Duodenal mucosa (tissue), 2 donors: Measurements from ENCODE around the gene MTG2.

Source experiments
- H3K27ac ChIP-seq: one replicate; pipeline ENCODE4 v1.7.0; 2013; ENCODE audit warnings: low read depth, low read length
- H3K27me3 ChIP-seq, 2 donors: one replicate each; pipeline ENCODE4 v1.7.0; 2013; ENCODE audit warnings: low read length in 2 of 2, control low read depth in 1 of 2; ENCODE audit not compliant: insufficient read depth in 2 of 2, control insufficient read depth in 1 of 2
- H3K36me3 ChIP-seq, 2 donors: one replicate each; pipeline ENCODE4 v1.7.0; 2013; ENCODE audit warnings: low read length in 2 of 2, control low read depth in 1 of 2; ENCODE audit not compliant: insufficient read depth in 2 of 2, control insufficient read depth in 1 of 2
- H3K4me1 ChIP-seq, 2 donors: one replicate each; pipeline ENCODE4 v1.7.0; 2013; ENCODE audit warnings: low read length in 2 of 2, control low read depth in 1 of 2; ENCODE audit not compliant: insufficient read depth in 2 of 2, control insufficient read depth in 1 of 2
- H3K4me3 ChIP-seq, 2 donors: one replicate each; pipeline ENCODE4 v1.7.0; 2013; ENCODE audit warnings: low read length in 2 of 2, low read depth in 1 of 2
- H3K9ac ChIP-seq, 2 donors: one replicate each; pipeline ENCODE4 v1.7.0; 2013; ENCODE audit warnings: low read length in 2 of 2, low read depth in 1 of 2
- H3K9me3 ChIP-seq, 2 donors: one replicate each; pipeline ENCODE4 v1.7.0; 2013; ENCODE audit warnings: low read length in 2 of 2, control low read depth in 1 of 2; ENCODE audit not compliant: control insufficient read depth in 1 of 2

The MTG2 gene

GRCh38 chr20:62138912-62139311, 43.9 kb upstream of the MTG2 start:
- Histone ChIP-seq H3K9me3 (no peaks in the 10 kb centered on the region), H3K4me3 (no peak overlapping the region), H3K27ac (no peak overlapping the region), H3K9ac (no peak overlapping the region), H3K36me3 (peaks cover 51 to 63% of the 10 kb centered on the region in 2 donors), H3K4me1 (peaks cover 18 to 25% of the 10 kb centered on the region in 2 donors), H3K27me3 (no peaks in the 10 kb centered on the region)

- Histone ChIP-seq H3K4me1 (peaks cover 22 to 27% of the 10 kb centered on the region in 2 donors), H3K9me3 (no peaks in the 10 kb centered on the region), H3K9ac (no peak overlapping the region), H3K4me3 (no peak overlapping the region), H3K36me3 (peaks cover 51 to 59% of the 10 kb centered on the region in 2 donors), H3K27ac (no peak overlapping the region), H3K27me3 (no peaks in the 10 kb centered on the region)
These were observed 43.2 kb upstream of the MTG2 start for GRCh38 chr20:62139636-62140035.

GRCh38 chr20:62141043-62141396, 41.8 kb upstream of the MTG2 start:
- peaks cover 41 to 46% of the 10 kb centered on the region in 2 donors for H3K36me3 ChIP-seq
- peak overlapping the region in 1 of 2 donors; percentile 71 for H3K9ac ChIP-seq
- no peaks in the 10 kb centered on the region for H3K27me3 ChIP-seq
- no peaks in the 10 kb centered on the region for H3K9me3 ChIP-seq
- H3K27ac ChIP-seq = no peak overlapping the region
- H3K4me3 ChIP-seq = peak overlapping the region in 1 of 2 donors; percentile 61
- peaks cover 23 to 39% of the 10 kb centered on the region in 2 donors for H3K4me1 ChIP-seq

GRCh38 chr20:62141397-62142251, 41.2 kb upstream of the MTG2 start:
- H3K36me3 ChIP-seq = peaks cover 36 to 40% of the 10 kb centered on the region in 2 donors
- H3K9ac ChIP-seq = peak overlapping the region; percentile 66 to 71
- no peaks in the 10 kb centered on the region for H3K27me3 ChIP-seq
- H3K27ac ChIP-seq = peak overlapping the region; percentile 4
- H3K4me1 ChIP-seq = peaks cover 23 to 39% of the 10 kb centered on the region in 2 donors
- peak overlapping the region; percentile 61 to 83 for H3K4me3 ChIP-seq
- H3K9me3 ChIP-seq = no peaks in the 10 kb centered on the region

- Histone ChIP-seq H3K27ac (peak overlapping the region; percentile 87), H3K4me3 (peak overlapping the region; percentile 61 to 83), H3K27me3 (no peaks in the 10 kb centered on the region), H3K36me3 (peaks cover 31 to 34% of the 10 kb centered on the region in 2 donors), H3K4me1 (peaks cover 23 to 39% of the 10 kb centered on the region in 2 donors), H3K9ac (peak overlapping the region; percentile 66 to 71), H3K9me3 (no peaks in the 10 kb centered on the region)
These were observed 40.4 kb upstream of the MTG2 start for GRCh38 chr20:62142252-62143080.

GRCh38 chr20:62143081-62143956, 39.5 kb upstream of the MTG2 start, which contains the start of the genes PSMA7 and SS18L1:
Gene PSMA7, minus strand, starts transcription at chr20:62143394. Its CDS starts 91 bp downstream, at chr20:62143303.
Gene SS18L1, plus strand, starts transcription at chr20:62143769. Its CDS starts 52 bp downstream, at chr20:62143821.
- H3K27me3 ChIP-seq = no peaks in the 10 kb centered on the region
- H3K27ac ChIP-seq = peak within 1 kb of the TSS; percentile 87
- H3K9me3 ChIP-seq = no peaks in the 10 kb centered on the region
- H3K4me1 ChIP-seq = peaks cover 23 to 35% of the 10 kb centered on the region in 2 donors
- peak within 1 kb of the TSS; percentile 61 to 83 for H3K4me3 ChIP-seq
- peaks cover 22 to 25% of the 10 kb centered on the region in 2 donors for H3K36me3 ChIP-seq
- H3K9ac ChIP-seq = peak within 1 kb of the TSS; percentile 66 to 71

GRCh38 chr20:62143957-62144825, 38.6 kb upstream of the MTG2 start:
- H3K36me3 ChIP-seq = peaks cover 16 to 17% of the 10 kb centered on the region in 2 donors
- H3K27me3 ChIP-seq = no peaks in the 10 kb centered on the region
- H3K4me3 ChIP-seq = peak overlapping the region; percentile 33 to 74
- H3K9ac ChIP-seq = peak overlapping the region; percentile 12 to 13
- peaks cover 23 to 35% of the 10 kb centered on the region in 2 donors for H3K4me1 ChIP-seq
- H3K27ac ChIP-seq = peak overlapping the region; percentile 64
- H3K9me3 ChIP-seq = no peaks in the 10 kb centered on the region

- H3K4me3 ChIP-seq = no peak overlapping the region
- no peaks in the 10 kb centered on the region for H3K27me3 ChIP-seq
- no peaks in the 10 kb centered on the region for H3K9me3 ChIP-seq
- H3K4me1 ChIP-seq = peaks cover 23 to 31% of the 10 kb centered on the region in 2 donors
- no peak overlapping the region for H3K9ac ChIP-seq
- peaks cover 1 to 6% of the 10 kb centered on the region in 2 donors for H3K36me3 ChIP-seq
- H3K27ac ChIP-seq = no peak overlapping the region
These were observed 37.2 kb upstream of the MTG2 start for GRCh38 chr20:62145688-62146018.
